PC-3 (cell line): Measurements from ENCODE around the gene SERPINA5. TPM values are rescaled to one million over a fixed set of nuclear protein-coding genes. Genes with fewer than 3 reads are reported as not detected.

Experiments
- ATAC-seq: fragments of 200-7000 bp; cut with Tn5 transposase; 2 replicates; pipeline ENCODE4 v1.9.1; 2020; ENCODE audit warnings: mild to moderate bottlenecking, moderate library complexity
- BruUV-seq: library from RNA; stranded (reverse); fragments of 400-500 nt; replicated peaks from 2 replicates; lab custom pipeline; 2021; lab: Mats Ljungman, UMichigan
- CTCF ChIA-PET: fragments of 300-600 bp; sonication (Branson Sonifier 250); formaldehyde crosslinking; loops from one replicate; lab custom pipeline; 2022; ENCODE audit warnings: antibody characterized with exemption; lab: Charles Lee
- POLR2A ChIA-PET: fragments of 300-600 bp; sonication (Branson Sonifier 250); formaldehyde crosslinking; loops from one replicate; lab custom pipeline; 2022; ENCODE audit warnings: antibody characterized with exemption; ENCODE audit not compliant: unreplicated experiment; lab: Charles Lee
- DNase-seq: peaks from one replicate; pipeline ENCODE4 v3.0.0-alpha.2; 2015
- H2AFZ ChIP-seq: fragments of 300-600 bp; sonication (generic); 2 replicates; pipeline ENCODE4 v1.6.0; 2016; ENCODE audit warnings: antibody characterized with exemption, low read length
- H3F3A ChIP-seq: fragments of 300-600 bp; sonication (generic); one replicate; pipeline ENCODE4 v1.6.0; 2017; ENCODE audit warnings: antibody characterized with exemption, low read length, control low read depth, mild to moderate bottlenecking; ENCODE audit not compliant: unreplicated experiment
- H3K27ac ChIP-seq: fragments of 300-600 bp; sonication (generic); 2 replicates; pipeline ENCODE4 v1.5.1; 2016; ENCODE audit warnings: mild to moderate bottlenecking, low read length
- H3K27me3 ChIP-seq: fragments of 300-600 bp; sonication (generic); 2 replicates; pipeline ENCODE4 v1.6.1; 2016; ENCODE audit warnings: low read length, mixed read lengths
- H3K36me3 ChIP-seq: fragments of 300-600 bp; sonication (generic); 2 replicates; pipeline ENCODE4 v1.6.1; 2016; ENCODE audit warnings: low read depth, mixed run types, low read length, mixed read lengths
- H3K4me1 ChIP-seq: fragments of 300-600 bp; sonication (generic); 2 replicates; pipeline ENCODE4 v1.5.1; 2016; ENCODE audit warnings: low read length; ENCODE audit not compliant: insufficient read depth
- H3K4me2 ChIP-seq: fragments of 300-600 bp; sonication (generic); 2 replicates; pipeline ENCODE4 v1.6.0; 2016; ENCODE audit warnings: low read length
- H3K4me3 ChIP-seq: fragments of 300-600 bp; sonication (generic); 2 replicates; pipeline ENCODE4 v1.5.1; 2016; ENCODE audit warnings: mild to moderate bottlenecking, low read length, mixed read lengths
- H3K79me2 ChIP-seq: fragments of 300-600 bp; sonication (generic); 2 replicates; pipeline ENCODE4 v1.6.1; 2017; ENCODE audit warnings: low read length, mixed read lengths
- H3K9ac ChIP-seq: fragments of 300-600 bp; sonication (generic); 2 replicates; pipeline ENCODE4 v1.6.0; 2016; ENCODE audit warnings: mild to moderate bottlenecking, low read length
- H3K9me2 ChIP-seq: fragments of 300-600 bp; sonication (generic); replicated peaks from 2 replicates; pipeline ENCODE4 v1.6.1; 2016; ENCODE audit warnings: mixed run types, low read length, mixed read lengths
- H3K9me3 ChIP-seq: fragments of 300-600 bp; sonication (generic); 2 replicates; pipeline ENCODE4 v1.6.1; 2016; ENCODE audit warnings: low read length, mixed read lengths
- H4K20me1 ChIP-seq: fragments of 300-600 bp; sonication (generic); 2 replicates; pipeline ENCODE4 v1.6.1; 2016; ENCODE audit warnings: low read length, mixed read lengths
- CTCF ChIP-seq: fragments of 300-600 bp; sonication (generic); conservative IDR thresholded peaks from 2 replicates; pipeline ENCODE4 v1.5.1; 2017; ENCODE audit warnings: antibody characterized with exemption, low read depth, mild to moderate bottlenecking, low read length
- EZH2 ChIP-seq: fragments of 300-600 bp; sonication (generic); IDR thresholded peaks from one replicate; pipeline ENCODE4 v1.6.1; 2017; ENCODE audit warnings: antibody characterized with exemption, mild to moderate bottlenecking, low read length; ENCODE audit not compliant: unreplicated experiment
- EZH2phosphoT487 ChIP-seq: fragments of 300-600 bp; sonication (generic); IDR thresholded peaks from 2 replicates; pipeline ENCODE4 v1.6.1; 2018; ENCODE audit warnings: mild to moderate bottlenecking, antibody characterized with exemption, low read length, borderline replicate concordance
- intact Hi-C: fragments of 100-400 bp; cut with micrococcal nuclease; formaldehyde crosslinking; loops from 2 replicates; pipeline ENCODE4 v1.9.0; 2023
- total RNA-seq: library from RNA; depleted of rRNA; stranded (reverse); fragments of >200 nt; gene quantifications from 2 replicates; pipeline ENCODE4 v1.2.3, GENCODE V29; 2014

The SERPINA5 gene
- total RNA-seq, 1 experiment from 2014 or later = not detected

- CTCF ChIA-PET = no interaction called here
Measured at GRCh38 chr14:94568186-94568585, 13.0 kb upstream of the SERPINA5 start.

GRCh38 chr14:94569381-94570001 is 11.7 kb upstream of the SERPINA5 start:
- no peak for DNase-seq
- POLR2A ChIA-PET = no interaction called here
- intact Hi-C loops = no loop called here
- no peak for TF ChIP-seq EZH2phosphoT487
- TF ChIP-seq EZH2 = no peak
- TF ChIP-seq CTCF = no peak
- Histone ChIP-seq H3K79me2 (no peaks in the 10 kb centered on the region), H3K4me2 (no peak overlapping the region), H3K36me3 (no peaks in the 10 kb centered on the region), H3K27me3 (no peaks in the 10 kb centered on the region), H3K4me3 (no peak overlapping the region), H3K9me2 (no peaks in the 10 kb centered on the region), H3K9me3 (no peaks in the 10 kb centered on the region), H2AFZ (no peak overlapping the region), H3K4me1 (no peaks in the 10 kb centered on the region), H4K20me1 (no peaks in the 10 kb centered on the region), H3F3A (no peaks in the 10 kb centered on the region), H3K27ac (no peak overlapping the region), H3K9ac (no peak overlapping the region)
- CTCF ChIA-PET = no interaction called here
- no TSS peak for BruUV-seq
- no peak for ATAC-seq

More at GRCh38 chr14:94568186-94568585, 13.0 kb upstream of the SERPINA5 start:
- intact Hi-C loops = no loop called here
- no peak for DNase-seq
- POLR2A ChIA-PET = no interaction called here
- Histone ChIP-seq H3K27me3 (no peaks in the 10 kb centered on the region), H3K4me3 (no peak overlapping the region), H3K9ac (no peak overlapping the region), H3K79me2 (no peaks in the 10 kb centered on the region), H2AFZ (no peak overlapping the region), H3K4me1 (no peaks in the 10 kb centered on the region), H3K9me3 (no peaks in the 10 kb centered on the region), H3K27ac (no peak overlapping the region), H3F3A (no peaks in the 10 kb centered on the region), H3K4me2 (no peak overlapping the region), H3K36me3 (no peaks in the 10 kb centered on the region), H3K9me2 (no peaks in the 10 kb centered on the region), H4K20me1 (no peaks in the 10 kb centered on the region)
- BruUV-seq = no TSS peak
- no peak for ATAC-seq
- no peak for TF ChIP-seq EZH2
- no peak for TF ChIP-seq CTCF
- no peak for TF ChIP-seq EZH2phosphoT487

- H3K27me3 ChIP-seq = no peaks in the 10 kb centered on the region
- H3K4me1 ChIP-seq = no peaks in the 10 kb centered on the region
- ChIA-PET CTCF (no interaction called here), POLR2A (no interaction called here)
- DNase-seq (no peak), ATAC-seq (no peak)
- no peak overlapping the region for H2AFZ ChIP-seq
- no peak for TF ChIP-seq EZH2phosphoT487
- no peak for TF ChIP-seq CTCF
- no peak for TF ChIP-seq EZH2
- no peaks in the 10 kb centered on the region for H3K9me3 ChIP-seq
- H3K79me2 ChIP-seq = no peaks in the 10 kb centered on the region
- no peaks in the 10 kb centered on the region for H3K9me2 ChIP-seq
- H4K20me1 ChIP-seq = no peaks in the 10 kb centered on the region
- H3K27ac ChIP-seq = no peak overlapping the region
- H3K4me2 ChIP-seq = no peak overlapping the region
- intact Hi-C loops = no loop called here
- H3K4me3 ChIP-seq = no peak overlapping the region
- no TSS peak for BruUV-seq
- no peaks in the 10 kb centered on the region for H3F3A ChIP-seq
- H3K9ac ChIP-seq = no peak overlapping the region
- no peaks in the 10 kb centered on the region for H3K36me3 ChIP-seq
Measured at GRCh38 chr14:94570002-94570400, 11.2 kb upstream of the SERPINA5 start.
